Measurements from ENCODE around the gene TCEANC.
"Not testable (repeated sequence)": the region's sequence is repeated elsewhere in the genome, so short reads cannot be mapped to it uniquely, and the experiment has no call there.

The TCEANC gene

DNA sequence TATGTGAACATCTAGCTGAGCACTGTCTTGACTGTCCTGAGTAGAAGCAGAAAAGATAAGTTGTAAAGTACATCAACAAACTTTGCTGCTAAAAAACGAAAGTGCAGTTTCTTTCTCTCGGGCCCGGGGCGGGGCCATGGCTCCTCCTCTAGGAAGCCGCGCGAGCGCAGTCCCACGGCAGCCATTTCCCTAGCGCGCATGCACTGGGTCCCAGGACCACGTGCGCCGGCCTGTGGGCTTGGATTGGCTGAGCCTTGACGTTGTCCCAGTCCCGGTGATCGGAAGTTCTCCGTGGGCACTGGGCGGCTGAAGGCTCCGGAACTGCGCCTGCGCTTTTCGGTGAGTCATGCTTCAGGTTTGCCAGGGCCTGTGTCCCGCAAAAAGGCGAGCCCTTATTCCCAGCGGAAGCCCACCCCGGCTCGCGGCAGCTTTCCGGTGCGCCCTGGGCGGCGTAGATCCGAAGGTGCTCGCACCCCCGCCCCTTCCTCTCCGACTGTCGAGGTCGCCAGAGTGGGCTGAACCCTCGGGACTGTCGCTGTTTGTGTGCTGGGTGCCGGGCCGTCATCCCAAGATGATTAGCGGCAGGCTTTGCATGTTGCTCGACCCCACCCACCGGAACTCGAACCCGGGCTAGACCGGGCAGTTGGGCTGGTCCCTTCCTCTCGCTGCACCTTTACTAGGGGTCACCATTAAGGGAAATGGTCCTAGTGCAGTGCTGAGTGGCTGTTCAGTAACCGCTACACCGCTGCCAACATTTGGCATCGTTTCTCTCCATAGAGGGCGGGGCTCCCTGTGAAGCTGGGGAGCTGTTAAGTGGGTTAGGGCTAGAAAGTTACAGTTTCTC lies at the start of gene TCEANC:
TSS of gene TCEANC (plus strand) at position 292 of the 844 bp plus-strand sequence. CDS start 9,368 bp downstream, outside the sequence.
- peak; percentile 97 for DNase-seq (ENCODE audit: low read depth)

GRCh38 chrX:13605611-13606010 lies 47.3 kb upstream of the TCEANC start:
- no peak for DNase-seq (ENCODE audit: low read depth)

DNA sequence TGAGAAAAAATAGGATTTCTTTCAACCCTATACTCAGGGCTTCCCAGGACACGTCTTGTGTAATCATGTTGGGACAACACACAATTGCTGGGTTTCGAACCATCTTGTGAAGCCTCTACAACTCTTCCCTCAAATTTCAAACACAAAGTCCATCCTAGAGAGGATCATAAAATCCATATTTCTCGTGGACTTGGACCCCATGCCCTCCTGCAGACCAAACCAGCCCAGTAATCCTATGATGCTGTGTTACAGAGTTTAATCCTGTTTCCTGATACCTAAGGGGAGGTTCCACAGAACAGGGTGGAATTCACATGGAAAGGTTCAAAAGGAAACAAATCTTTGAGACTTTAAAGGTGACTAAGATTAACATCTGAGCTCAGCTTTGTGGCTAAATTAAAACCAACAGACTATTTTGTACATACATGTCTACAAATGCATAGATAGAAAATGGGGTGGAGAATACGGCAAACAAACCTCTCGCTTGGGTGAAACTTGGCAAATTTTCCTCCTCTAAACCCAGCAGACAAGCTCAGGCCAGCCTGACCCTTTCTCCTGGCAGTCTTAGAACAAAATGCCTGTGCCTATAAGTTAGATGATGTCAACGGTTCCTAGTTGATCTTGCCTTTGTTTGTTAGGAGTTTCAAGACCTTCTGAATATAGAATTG lies 45.5 kb upstream of the TCEANC start:
- no peak for DNase-seq (ENCODE audit: low read depth)

GRCh38 chrX:13607996-13608365 lies 45.0 kb upstream of the TCEANC start:
- DNase-seq (ENCODE audit: low read depth), result no peak

DNA sequence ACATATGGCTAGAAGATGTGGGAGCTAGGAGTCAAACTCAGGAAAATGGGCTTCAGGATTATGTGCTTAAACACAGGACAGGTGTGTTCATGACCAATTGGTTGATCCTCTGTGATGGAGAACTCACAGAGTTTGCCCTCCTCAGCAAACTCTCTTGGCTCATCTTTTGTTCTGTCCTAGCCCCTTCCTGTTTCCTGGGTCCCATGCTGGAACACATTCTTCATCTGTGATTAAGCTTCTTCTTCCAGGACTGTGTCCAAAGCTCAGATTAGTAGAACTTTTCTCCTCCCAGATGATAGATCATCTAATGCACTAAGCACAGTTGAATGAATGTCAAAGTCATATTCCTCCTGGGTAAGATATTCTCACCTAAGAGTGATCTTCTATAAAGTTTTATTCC lies 38.8 kb upstream of the TCEANC start:
- DNase-seq (ENCODE audit: low read depth), result no peak

DNA sequence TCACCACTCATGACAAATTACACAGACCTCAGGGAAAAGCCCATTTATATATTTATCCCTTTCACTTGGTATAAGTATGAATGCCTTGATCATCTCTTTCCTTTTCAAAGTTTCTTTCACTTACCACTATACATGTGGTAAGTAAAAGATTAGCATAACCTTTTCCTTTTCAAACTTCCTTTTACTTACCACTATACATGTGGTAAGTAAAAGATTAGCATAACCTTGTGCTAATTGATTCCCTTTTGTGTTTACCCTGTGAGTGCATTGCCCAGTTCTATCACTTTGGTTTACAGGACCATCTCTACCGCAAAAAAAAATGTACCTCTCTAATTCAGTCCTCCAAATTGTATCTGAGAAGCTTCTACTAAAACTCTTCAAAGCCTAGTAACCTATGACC lies 32.7 kb upstream of the TCEANC start:
- no peak for DNase-seq (ENCODE audit: low read depth)

GRCh38 chrX:13622401-13622964 lies 30.5 kb upstream of the TCEANC start:
- DNase-seq (ENCODE audit: low read depth), result no peak

DNA sequence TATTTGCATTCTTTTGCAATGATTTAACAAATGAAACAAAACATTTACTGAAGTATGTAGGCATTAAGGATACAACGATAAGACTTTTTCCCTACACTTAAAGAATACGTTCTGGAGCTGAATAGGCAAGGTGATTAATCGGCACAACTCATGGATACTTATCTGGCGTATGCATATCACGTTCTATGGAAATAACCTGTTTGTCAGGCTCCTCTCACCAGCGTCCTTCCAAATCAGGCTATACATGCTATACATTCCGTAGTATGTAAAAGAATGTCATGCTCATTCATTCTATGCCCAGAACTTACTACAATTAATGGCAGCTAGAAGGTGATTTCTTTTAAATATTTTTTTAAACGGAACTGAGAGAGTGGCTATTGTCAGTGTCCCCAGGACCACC lies 25.6 kb upstream of the TCEANC start:
- DNase-seq (ENCODE audit: low read depth), result no peak

DNA sequence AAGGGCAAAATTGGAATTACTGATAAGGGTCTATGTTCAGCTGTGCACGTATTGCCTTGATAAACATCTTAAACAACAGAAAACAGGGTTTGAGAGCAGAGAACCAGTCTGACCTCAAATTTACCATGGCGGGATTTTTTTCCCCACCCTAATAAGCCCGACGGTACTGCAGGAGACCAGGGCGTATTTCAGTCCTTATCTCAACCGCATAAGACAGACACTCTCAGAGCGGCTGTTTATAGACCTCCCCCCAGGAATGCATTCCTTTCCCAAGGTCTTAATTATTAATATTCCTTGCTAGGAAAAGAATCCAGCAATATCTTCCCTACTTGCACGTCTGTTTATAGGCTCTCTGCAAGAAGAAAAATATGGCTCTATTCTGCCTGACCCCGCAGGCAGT lies 15.7 kb upstream of the TCEANC start:
- DNase-seq (ENCODE audit: low read depth), result not testable (repeated sequence)

- DNase-seq (ENCODE audit: low read depth), result no peak
Measured at GRCh38 chrX:13638021-13638420, 14.9 kb upstream of the TCEANC start.

- peak; percentile 26 for DNase-seq (ENCODE audit: low read depth)
Measured at GRCh38 chrX:13638826-13639225, 14.1 kb upstream of the TCEANC start.

- not testable (repeated sequence) for DNase-seq (ENCODE audit: low read depth)
Measured at GRCh38 chrX:13641684-13642083, 11.3 kb upstream of the TCEANC start.

DNA sequence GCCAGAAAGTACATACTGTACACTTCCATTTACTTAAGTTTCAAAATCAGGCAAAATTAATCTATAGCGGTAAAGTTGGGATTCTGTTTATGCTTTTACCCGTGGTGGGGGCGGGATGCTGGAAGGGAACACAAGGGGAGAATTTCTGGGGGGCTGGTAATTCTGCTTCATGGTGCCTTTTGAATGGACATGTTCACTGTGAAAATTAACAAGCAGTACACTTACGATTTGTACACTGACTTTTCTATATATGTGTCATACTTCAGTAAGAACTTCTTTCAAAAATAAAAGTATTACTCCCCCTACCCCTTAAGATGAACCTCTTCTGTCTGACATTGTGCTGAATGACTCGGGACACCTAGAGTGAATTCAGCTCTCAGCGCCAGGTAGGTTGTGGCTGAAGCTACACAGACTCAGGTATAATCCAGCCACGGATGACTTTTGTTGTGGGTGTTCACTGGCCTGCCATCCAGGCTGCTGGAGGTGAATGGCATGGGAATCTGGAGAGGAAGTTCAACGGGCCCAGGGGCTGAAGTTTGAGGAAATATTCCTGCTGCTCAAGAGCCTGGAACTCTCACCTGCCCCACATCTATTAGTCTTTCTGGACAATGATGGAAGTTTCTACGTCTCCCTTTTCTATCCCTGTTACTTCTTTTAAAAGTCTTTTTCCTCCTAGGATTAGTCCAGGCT lies 7.3 kb upstream of the TCEANC start:
- DNase-seq (ENCODE audit: low read depth), result no peak

DNA sequence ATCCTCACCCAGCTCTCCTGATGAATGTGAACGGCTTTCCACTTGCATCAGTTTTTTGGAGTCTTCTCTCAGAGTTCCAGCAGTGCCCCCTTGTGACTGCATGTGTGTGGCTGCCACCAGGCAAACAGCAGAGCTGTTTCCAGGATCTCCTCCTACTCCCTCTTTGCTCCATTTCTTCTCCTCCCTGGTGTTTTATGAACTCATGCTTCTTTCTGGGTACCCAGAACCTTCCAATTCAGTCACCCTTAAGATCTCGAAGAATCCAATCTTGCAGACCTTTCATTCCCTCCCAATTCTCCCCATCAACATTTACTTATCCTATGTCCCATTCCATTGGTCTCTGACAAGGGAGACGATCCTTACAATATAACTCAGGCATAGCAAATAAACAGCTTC lies 6.8 kb upstream of the TCEANC start:
- DNase-seq (ENCODE audit: low read depth), result peak; percentile 65

DNA sequence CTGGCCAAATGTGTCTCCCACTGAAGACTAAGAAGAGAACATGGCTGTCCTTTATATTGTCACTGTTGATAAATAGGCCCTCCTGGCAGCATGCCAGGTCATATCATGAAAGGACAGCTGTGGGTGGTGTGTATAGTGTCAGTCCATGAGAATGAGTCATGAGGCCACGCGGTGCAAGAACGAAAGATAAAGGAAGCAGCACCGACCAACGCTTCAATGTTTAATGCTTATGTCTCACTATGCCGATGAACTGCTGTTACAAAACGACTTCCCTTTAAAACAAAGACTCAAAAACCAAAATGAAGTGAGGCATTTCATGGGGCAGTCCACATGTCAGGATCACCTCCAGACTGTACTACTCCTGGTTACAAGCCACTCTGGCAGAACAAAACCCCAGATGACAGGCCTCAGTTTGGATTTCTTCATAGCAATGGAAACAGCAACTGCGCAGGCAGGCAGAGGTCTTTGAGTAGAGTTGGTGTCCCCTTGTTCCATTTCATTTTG lies 5.2 kb upstream of the TCEANC start:
- DNase-seq (ENCODE audit: low read depth), result no peak

GRCh38 chrX:13648336-13648735 lies 4.6 kb upstream of the TCEANC start:
- DNase-seq (ENCODE audit: low read depth), result not testable (repeated sequence)

DNA sequence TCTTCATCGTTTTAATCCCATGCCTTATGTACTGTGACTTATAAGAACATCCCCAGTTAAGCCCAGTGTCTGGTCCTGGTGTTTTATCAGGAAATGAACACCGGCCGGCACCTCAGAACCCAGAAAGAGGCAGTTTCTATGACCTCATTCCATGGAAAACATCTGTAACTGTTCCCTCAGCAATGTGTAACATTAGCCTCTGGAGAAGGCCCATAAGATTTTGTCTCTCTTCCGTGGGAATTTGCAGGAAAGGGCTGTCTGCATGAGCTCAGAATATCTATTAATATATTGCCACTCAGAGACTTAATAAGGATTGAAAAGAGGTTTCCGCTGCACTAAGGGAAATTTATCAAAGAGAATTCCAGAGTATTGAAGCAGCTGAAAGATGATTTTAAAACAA lies 3.1 kb upstream of the TCEANC start:
- peak; percentile 38 for DNase-seq (ENCODE audit: low read depth)

GRCh38 chrX:13650318-13650717 lies 2.6 kb upstream of the TCEANC start:
- no peak for DNase-seq (ENCODE audit: low read depth)

- peak; percentile 10 for DNase-seq (ENCODE audit: low read depth)
Measured at GRCh38 chrX:13651150-13651549, 1.8 kb upstream of the TCEANC start.

DNA sequence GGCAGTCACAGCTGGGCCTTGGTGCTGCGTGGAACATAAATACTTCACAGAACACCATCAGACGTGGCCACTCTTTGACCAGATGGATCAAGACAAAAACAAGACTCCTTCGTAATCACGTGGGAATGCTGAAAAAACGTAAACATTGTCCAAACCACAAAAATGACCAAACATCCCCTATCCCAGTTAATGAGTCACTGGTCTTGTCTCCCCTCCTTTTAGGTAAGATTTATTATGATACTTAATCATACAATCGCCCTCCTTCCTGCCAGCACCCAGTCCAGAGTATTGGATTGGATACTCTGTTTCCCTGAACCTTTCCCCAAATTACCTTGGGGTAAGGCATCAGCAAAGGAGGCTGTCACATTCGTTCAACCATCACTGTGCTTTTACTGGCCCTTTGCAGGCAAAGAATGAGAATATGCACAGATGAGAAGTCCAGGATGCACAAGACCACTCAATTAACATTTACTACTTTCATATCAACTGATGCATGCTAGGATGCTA lies 601 bp upstream of the TCEANC start:
- peak; percentile 93 for DNase-seq (ENCODE audit: low read depth)

DNA sequence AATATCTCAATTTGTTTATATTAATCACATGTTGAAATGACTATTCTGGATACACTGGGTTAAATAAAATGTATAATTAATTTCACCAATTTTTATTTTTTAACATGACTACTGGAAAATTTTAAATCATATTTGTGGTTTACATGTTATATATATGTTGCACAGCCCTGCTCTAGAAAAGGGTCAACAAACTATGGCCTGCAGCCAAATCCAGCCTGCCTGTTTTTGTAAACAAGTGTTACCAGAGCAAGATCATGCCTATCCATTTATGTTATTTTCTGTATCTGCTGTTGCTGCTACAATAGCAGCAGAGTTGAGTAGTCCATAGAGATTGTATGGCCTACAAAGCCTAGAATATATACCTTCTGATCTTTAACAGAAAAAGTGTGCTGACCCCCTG lies 1.2 kb downstream of the TCEANC start:
- no peak for DNase-seq (ENCODE audit: low read depth)

DNA sequence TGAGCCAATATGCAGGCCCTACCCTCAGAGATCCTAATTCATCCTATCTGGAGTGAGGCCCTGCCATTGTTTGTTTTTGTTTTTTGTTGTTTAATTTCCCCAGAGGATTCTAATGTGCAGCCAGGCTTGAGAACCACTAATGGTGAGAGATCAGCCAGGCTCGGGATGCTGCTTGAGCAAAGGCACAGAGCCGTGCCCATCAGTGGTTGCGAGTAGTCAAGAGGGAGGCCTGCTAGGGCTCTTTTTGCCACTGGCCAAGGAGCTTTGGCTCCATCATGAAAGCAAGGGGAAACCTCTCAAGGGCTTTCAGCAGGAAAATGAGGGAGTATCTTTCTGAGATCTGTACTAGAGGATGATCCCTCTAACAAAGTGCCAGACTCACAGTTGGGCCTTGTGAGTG lies 2.7 kb downstream of the TCEANC start:
- DNase-seq (ENCODE audit: low read depth), result no peak
